Choroid plexus epithelial cell (primary cell): ENCODE data around the gene ETV3.

Source experiments
- DNase-seq: peaks from one replicate; pipeline ENCODE4 v3.0.0-alpha.2; 2010; ENCODE audit warnings: low read depth
- H3K4me3 ChIP-seq: 2 replicates; pipeline ENCODE4 v1.5.1; 2011; ENCODE audit warnings: low read depth, mild to moderate bottlenecking, control low read depth, low read length, moderate library complexity
- TF ChIP-seq, protein P1 (sequence below): conservative IDR thresholded peaks from 2 replicates; pipeline ENCODE4 v1.5.1; 2011; ENCODE audit warnings: low read depth, mild to moderate bottlenecking, control low read depth, inconsistent platforms, low read length, moderate library complexity

The ETV3 gene

DNA sequence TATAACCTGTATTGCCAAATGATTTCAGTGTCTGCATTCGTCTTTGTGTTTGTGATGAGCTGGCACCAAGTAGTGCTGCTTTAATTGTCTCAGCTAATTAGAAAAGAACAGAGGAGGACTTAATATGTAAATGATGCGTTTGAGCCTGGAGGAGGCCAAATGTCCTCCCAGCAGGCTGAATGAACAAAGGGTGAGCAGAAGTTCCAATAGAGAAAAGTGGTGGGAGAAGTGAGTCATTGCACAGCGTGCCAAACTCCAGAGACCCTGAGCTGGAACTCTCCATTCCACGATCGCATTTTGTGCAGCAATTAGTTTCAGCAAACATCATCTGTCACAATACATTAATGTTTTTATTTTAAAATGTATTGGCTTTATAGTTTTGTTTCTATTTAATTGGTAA is 56.5 kb downstream of the ETV3 start:
- H3K4me3 ChIP-seq: no peak overlapping the region
- DNase-seq: no peak
- TF ChIP-seq, protein P1, sequence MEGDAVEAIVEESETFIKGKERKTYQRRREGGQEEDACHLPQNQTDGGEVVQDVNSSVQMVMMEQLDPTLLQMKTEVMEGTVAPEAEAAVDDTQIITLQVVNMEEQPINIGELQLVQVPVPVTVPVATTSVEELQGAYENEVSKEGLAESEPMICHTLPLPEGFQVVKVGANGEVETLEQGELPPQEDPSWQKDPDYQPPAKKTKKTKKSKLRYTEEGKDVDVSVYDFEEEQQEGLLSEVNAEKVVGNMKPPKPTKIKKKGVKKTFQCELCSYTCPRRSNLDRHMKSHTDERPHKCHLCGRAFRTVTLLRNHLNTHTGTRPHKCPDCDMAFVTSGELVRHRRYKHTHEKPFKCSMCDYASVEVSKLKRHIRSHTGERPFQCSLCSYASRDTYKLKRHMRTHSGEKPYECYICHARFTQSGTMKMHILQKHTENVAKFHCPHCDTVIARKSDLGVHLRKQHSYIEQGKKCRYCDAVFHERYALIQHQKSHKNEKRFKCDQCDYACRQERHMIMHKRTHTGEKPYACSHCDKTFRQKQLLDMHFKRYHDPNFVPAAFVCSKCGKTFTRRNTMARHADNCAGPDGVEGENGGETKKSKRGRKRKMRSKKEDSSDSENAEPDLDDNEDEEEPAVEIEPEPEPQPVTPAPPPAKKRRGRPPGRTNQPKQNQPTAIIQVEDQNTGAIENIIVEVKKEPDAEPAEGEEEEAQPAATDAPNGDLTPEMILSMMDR: no peak

DNA sequence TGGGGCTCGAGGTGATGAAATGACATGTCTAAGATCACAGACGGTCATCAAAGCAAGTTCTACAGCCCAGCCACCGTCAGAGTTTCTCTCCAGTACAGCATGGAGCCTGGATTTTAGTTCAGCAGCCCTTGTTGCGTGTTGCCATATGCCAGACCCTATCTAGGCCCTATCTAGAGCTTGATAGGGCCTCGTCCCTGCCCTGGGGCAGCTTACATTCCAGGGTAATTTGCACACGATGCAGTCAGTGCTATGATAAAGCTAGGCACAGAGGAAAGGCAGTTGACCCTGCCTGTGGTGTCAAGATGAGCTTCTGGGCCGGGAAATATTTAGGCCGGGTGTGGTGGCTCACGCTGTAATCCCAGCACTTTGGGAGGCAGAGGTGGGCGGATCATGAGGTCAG is 57.5 kb downstream of the ETV3 start:
- DNase-seq: no peak
- H3K4me3 ChIP-seq: no peak overlapping the region
- TF ChIP-seq, protein P1: no peak

- TF ChIP-seq, protein P1: no peak
- no peak for DNase-seq
- H3K4me3 ChIP-seq: no peak overlapping the region
These were observed 60.8 kb downstream of the ETV3 start for GRCh38 chr1:157077394-157077793.

DNA sequence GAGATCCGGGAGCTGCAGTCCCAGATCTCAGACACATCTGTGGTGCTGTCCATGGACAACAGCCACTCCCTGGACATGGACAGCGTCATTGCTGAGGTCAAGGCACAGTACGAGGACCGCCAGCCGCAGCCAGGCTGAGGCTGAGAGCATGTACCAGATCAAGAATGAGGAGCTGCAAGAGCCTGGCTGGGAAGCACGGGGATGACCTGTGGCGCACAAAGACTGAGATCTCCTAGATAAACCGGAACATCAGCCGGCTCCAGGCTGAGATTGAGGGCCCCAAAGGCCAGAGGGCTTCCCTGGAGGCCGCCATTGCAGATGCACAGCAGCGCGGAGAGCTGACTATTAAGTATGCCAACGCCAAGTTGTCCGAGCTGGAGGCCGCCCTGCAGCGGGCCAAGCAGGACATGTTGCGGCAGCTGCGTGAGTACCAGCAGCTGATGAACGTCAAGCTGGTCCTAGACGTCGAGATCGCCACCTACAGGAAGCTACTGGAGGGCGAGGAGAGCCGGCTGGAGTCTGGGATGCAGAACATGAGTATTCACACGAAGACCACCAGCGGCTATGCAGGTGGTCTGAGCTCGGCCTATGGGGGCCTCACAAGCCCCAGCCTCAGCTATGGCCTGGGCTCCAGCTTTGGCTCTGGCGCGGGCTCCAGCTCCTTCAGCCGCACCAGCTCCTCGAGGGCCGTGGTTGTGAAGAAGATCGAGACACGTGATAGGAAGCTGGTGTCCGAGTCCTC is 64.1 kb downstream of the ETV3 start:
- peak; percentile 81 for DNase-seq

More for the DNA sequence above, 64.1 kb downstream of the ETV3 start:
- H3K4me3 ChIP-seq: no peak overlapping the region
- TF ChIP-seq, protein P1: peak; percentile 74
